HG03575 (cell line): ENCODE measurements around the gene LYPD3.
"Not testable (repeated sequence)": the region's sequence is repeated elsewhere in the genome, so short reads cannot be mapped to it uniquely, and the experiment has no call there.

Experiments
- ATAC-seq: cut with Tn5 transposase; IDR thresholded peaks from one replicate; pipeline ENCODE4 v1.9.1; 2021; ENCODE audit not compliant: unreplicated experiment, insufficient number of reproducible peaks, low FRiP score; ENCODE audit errors: extremely low read depth

The LYPD3 gene

GRCh38 chr19:43439709-43440063 is 25.7 kb downstream of the LYPD3 start:
- no peak for ATAC-seq

- ATAC-seq: no peak
Measured at GRCh38 chr19:43439032-43439708, 26.2 kb downstream of the LYPD3 start.

- no peak for ATAC-seq
Measured at GRCh38 chr19:43438291-43439031, 26.9 kb downstream of the LYPD3 start.

GRCh38 chr19:43437712-43438111 is 27.7 kb downstream of the LYPD3 start:
- no peak for ATAC-seq

- not testable (repeated sequence) for ATAC-seq
Measured at GRCh38 chr19:43437284-43437683, 28.1 kb downstream of the LYPD3 start.

DNA sequence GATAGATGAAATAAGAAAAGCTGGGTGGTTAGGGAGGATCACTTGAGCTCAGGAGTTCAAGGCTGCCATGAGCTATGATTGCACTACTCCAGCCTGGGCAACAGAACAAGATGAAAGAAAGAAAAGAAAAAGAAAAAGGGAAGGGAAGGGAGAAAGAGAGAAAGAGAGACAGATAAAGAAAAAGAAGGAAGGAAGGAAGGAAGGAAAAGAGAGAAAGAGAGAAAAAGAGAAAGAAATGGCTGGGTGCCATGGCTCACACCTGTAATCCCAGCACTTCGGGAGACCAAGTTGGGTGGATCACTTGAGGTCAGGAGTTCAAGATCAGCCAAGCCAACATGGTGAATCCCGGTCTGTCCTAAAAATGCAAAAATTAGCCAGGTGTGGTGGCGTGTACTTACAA is 29.6 kb downstream of the LYPD3 start:
- no peak for ATAC-seq

GRCh38 chr19:43433689-43434088 is 31.7 kb downstream of the LYPD3 start:
- no peak for ATAC-seq

GRCh38 chr19:43433358-43433673 is 32.1 kb downstream of the LYPD3 start:
- ATAC-seq: no peak

GRCh38 chr19:43430976-43431375 is 34.4 kb downstream of the LYPD3 start:
- ATAC-seq: no peak

GRCh38 chr19:43430142-43430710 is 35.2 kb downstream of the LYPD3 start:
- ATAC-seq: no peak

DNA sequence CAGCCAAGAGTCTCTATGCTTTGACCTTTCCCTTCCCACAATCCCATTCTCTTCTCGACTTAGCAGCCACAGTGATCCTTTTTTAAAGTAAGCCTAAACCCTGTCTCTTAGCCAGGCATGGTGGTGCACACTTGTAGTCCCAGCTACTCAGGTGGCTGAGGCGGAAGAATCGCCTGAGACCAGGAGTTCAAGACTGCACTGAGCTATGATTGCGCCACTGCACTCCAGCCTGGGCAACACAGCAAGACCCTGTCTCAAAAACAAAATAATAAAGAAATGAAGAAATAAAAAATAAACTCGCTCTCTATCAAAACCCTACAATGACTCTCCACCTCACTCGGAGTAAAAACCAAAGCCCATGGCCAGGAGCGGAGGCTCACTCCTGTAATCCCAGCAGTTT is 36.0 kb downstream of the LYPD3 start:
- no peak for ATAC-seq

DNA sequence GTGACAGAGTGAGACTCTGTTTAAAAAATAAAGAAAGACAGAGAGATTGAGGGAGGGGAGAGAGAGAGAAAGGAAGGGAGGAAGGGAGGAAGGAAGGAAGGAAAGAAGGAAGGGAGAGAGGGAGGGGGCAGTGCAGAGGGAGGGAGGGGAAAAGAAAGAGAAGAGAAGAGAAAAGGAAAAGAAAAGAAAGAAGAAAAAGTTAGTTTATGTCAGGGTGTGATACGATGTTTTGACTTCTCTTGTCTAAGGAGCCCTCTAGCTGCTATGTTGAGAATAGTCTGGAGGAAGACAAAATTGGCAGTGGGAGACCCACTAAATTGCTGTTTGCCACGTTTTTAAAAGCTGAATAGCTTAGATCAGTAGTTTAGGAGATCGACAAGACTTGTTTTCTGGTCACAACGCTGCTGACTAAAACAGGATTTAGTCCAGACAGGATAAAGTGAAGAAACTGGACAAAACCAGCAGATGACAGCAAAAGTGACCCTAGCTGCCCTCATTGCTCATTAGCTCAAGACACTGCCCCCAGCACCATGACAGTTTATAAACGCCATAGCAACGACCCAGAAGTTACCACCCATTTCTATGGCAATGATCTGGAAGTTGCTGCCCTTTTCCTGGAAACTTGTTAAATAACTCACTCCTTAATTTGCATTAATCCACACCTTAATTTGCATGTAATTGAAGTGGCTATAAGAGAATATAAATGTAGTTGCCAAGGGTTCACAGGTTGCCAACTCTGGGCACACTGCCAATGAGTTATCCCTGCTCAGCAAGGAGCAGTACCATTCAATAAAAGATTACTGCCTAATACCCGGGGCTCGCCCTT is 39.6 kb downstream of the LYPD3 start:
- no peak for ATAC-seq

- ATAC-seq: no peak
Measured at GRCh38 chr19:43423779-43424178, 41.6 kb downstream of the LYPD3 start.

- no peak for ATAC-seq
Measured at GRCh38 chr19:43422689-43423066, 42.7 kb downstream of the LYPD3 start.

- no peak for ATAC-seq
Measured at GRCh38 chr19:43422000-43422688, 43.3 kb downstream of the LYPD3 start.

DNA sequence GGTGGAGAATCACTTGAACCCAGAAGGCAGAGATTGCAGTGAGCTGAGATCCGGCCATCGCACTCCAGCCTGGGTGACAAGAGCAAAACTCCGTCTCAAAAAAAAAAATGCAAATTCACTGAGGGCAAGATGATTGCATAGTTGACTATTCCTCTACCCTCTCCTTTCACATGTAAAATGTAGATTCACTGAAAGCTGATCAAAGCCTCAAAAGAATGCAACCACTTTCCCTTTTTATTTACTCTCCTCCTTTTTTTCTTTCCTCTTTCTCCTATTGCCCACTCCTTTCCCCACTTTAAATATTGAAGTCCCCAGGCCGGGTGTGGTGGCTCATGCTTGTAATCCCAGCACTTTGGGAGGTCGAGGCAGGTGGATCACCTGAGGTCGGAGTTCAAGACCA is 44.5 kb downstream of the LYPD3 start:
- no peak for ATAC-seq

GRCh38 chr19:43416951-43417623 is 48.3 kb downstream of the LYPD3 start:
- no peak for ATAC-seq

DNA sequence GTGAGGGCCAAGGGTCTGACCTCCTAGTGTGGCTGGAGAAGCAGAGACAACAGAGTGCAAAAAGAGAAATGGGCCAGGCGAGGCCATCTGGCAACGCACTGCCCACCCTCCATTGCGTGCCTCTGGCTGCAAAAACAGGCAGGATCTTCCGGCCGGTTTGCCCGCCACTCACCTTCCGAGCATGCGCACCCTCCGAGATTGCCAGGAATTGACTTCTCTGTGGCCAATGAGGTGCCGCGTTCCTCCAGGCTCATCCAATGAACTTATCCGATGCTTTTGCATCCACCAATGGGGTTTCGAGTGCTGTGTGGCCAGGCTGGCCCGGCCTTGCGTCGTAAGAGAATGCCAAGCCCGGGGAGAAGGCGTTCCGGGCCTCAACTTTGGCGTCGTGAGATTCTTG is 50.9 kb downstream of the LYPD3 start, which contains the start of gene TEX101:
TSS of gene TEX101 (plus strand) at position 337 of the 400 bp plus-strand sequence. CDS start 1,030 bp downstream, outside the sequence.
- no peak for ATAC-seq

DNA sequence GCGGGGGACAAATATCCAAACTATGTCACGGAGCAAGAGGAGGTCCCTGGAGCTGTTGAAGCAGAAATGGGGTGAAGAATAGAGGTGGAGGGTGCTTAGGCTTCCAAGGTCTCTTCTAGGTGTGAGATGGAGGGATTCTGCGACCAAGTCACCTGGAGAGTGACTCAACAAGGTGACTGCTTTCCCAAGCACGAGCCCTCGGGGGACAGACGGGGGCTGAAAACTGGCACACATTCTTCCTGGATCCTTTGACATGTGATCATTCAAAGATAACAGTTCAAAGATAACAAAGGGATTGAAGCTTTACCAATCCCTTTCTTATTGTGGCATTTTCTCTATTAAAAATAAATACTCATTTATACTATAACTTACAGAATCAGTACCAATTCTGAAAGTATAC is 53.0 kb downstream of the LYPD3 start:
- no peak for ATAC-seq
